H1 (cell line): ENCODE results near the gene CDK10. TPM values are rescaled to one million over a fixed set of nuclear protein-coding genes. Genes with fewer than 3 reads are reported as not detected.

Experiments
- CTCF ChIA-PET: fragments of 300-600 bp; sonication (Branson Sonifier 250); formaldehyde crosslinking; loops from one replicate; lab custom pipeline; 2021; ENCODE audit not compliant: partially characterized antibody; lab: Charles Lee
- POLR2A ChIA-PET: fragments of 300-600 bp; sonication (Branson Sonifier 250); formaldehyde crosslinking; loops from one replicate; lab custom pipeline; 2021; ENCODE audit warnings: inconsistent platforms; ENCODE audit not compliant: partially characterized antibody; lab: Charles Lee
- DNase-seq, 2 experiments: peaks; one replicate each; pipeline versions ENCODE4 v3.0.0 to v3.0.0-alpha.2; 2010 to 2022; ENCODE audit warnings: low spot score in 2 of 2, low read depth in 1 of 2, mixed read lengths in 1 of 2
- FAIRE-seq: peaks from 2 replicates; lab custom pipeline; 2011; peaks lifted over from hg19 to GRCh38; lab: Jason Lieb, UNC
- H2AFZ ChIP-seq: 2 replicates; pipeline ENCODE4 v1.8.1; 2012; ENCODE audit warnings: low read length, inconsistent platforms
- H2AK5ac ChIP-seq: 2 replicates; pipeline ENCODE4 v1.6.1; 2013; ENCODE audit warnings: low read depth, low read length
- H2BK120ac ChIP-seq: replicated peaks from 2 replicates; pipeline ENCODE3; 2013; ENCODE audit warnings: low read depth, low read length, inconsistent platforms
- H2BK12ac ChIP-seq: 2 replicates; pipeline ENCODE4 v1.6.1; 2013; ENCODE audit warnings: low read depth, low read length
- H2BK15ac ChIP-seq: 2 replicates; pipeline ENCODE4 v1.6.1; 2013; ENCODE audit warnings: low read length
- H2BK20ac ChIP-seq: 2 replicates; pipeline ENCODE4 v1.6.1; 2013; ENCODE audit warnings: low read length
- H2BK5ac ChIP-seq: 2 replicates; pipeline ENCODE4 v1.6.1; 2013; ENCODE audit warnings: low read depth, low read length
- H3K14ac ChIP-seq: 2 replicates; pipeline ENCODE4 v1.6.1; 2013; ENCODE audit warnings: inconsistent platforms; ENCODE audit not compliant: insufficient read length
- H3K18ac ChIP-seq: 2 replicates; pipeline ENCODE4 v1.6.1; 2013; ENCODE audit warnings: low read length; ENCODE audit errors: extremely low read depth
- H3K23ac ChIP-seq: 2 replicates; pipeline ENCODE4 v1.6.1; 2013; ENCODE audit warnings: inconsistent platforms; ENCODE audit not compliant: insufficient read length
- H3K23me2 ChIP-seq: 2 replicates; pipeline ENCODE4 v1.6.1; 2013; ENCODE audit warnings: low read depth, low read length
- H3K27ac ChIP-seq: 2 replicates; pipeline ENCODE4 v1.6.1; 2011; ENCODE audit warnings: low read depth, low read length, inconsistent platforms
- H3K27me3 ChIP-seq, 4 experiments: replicated peaks in 1 of 4; 1 replicate in 1 of 4; 2 replicates in 3 of 4; pipeline versions ENCODE4 v1.6.1 to v1.8.1; 2011 to 2013; ENCODE audit warnings: low read length in 3 of 4, mild to moderate bottlenecking in 3 of 4, inconsistent platforms in 2 of 4, mixed read lengths in 2 of 4, moderate library complexity in 1 of 4; ENCODE audit not compliant: control insufficient read depth in 3 of 4, insufficient read depth in 3 of 4; ENCODE audit errors: extremely low read depth in 1 of 4
- H3K36me3 ChIP-seq, 4 experiments: 2 replicates each; pipeline versions ENCODE4 v1.6.1 to v1.8.1; 2011 to 2013; ENCODE audit warnings: mild to moderate bottlenecking in 4 of 4, low read length in 3 of 4, moderate library complexity in 2 of 4, control low read depth in 1 of 4, inconsistent platforms in 1 of 4; ENCODE audit not compliant: insufficient read depth in 4 of 4, control insufficient read depth in 2 of 4
- H3K4ac ChIP-seq: replicated peaks from 2 replicates; pipeline ENCODE3; 2013; ENCODE audit warnings: low read length, low read depth, mixed read lengths, inconsistent platforms; ENCODE audit not compliant: insufficient read length
- H3K4me1 ChIP-seq, 4 experiments: replicated peaks in 1 of 4; 1 replicate in 1 of 4; 2 replicates in 3 of 4; pipeline versions ENCODE4 v1.6.1 to v1.8.1; 2011 to 2013; ENCODE audit warnings: low read length in 3 of 4, inconsistent platforms in 2 of 4, mixed read lengths in 1 of 4; ENCODE audit not compliant: insufficient read depth in 4 of 4, control insufficient read depth in 3 of 4
- H3K4me2 ChIP-seq, 2 experiments: 2 replicates each; pipeline versions ENCODE4 v1.6.1 to v1.8.1; 2011 to 2013; ENCODE audit warnings: low read depth in 2 of 2, low read length in 2 of 2, control low read depth in 1 of 2, inconsistent platforms in 1 of 2, mild to moderate bottlenecking in 1 of 2; ENCODE audit not compliant: insufficient read depth in 1 of 2
- H3K4me3 ChIP-seq, 4 experiments: fragments of 200-600, 300-600 bp in 1 of 4; sonication (generic), shearing (Covaris generic), sonication (Bioruptor Twin) in 1 of 4; 2 replicates each; pipeline versions ENCODE4 v1.5.1 to v1.8.1; 2011 to 2016; ENCODE audit warnings: low read length in 4 of 4, low read depth in 3 of 4, control low read depth in 2 of 4, inconsistent platforms in 2 of 4, mild to moderate bottlenecking in 2 of 4, mixed read lengths in 1 of 4, moderate library complexity in 1 of 4; ENCODE audit not compliant: insufficient read depth in 2 of 4; ENCODE audit errors: extremely low read depth in 1 of 4
- H3K56ac ChIP-seq: replicated peaks from 2 replicates; pipeline ENCODE3; 2013; ENCODE audit warnings: low read depth, mild to moderate bottlenecking, mixed read lengths, low read length, inconsistent platforms; ENCODE audit not compliant: insufficient read length
- H3K79me1 ChIP-seq: 2 replicates; pipeline ENCODE4 v1.6.1; 2013; ENCODE audit warnings: low read depth, low read length, control low read depth
- H3K79me2 ChIP-seq, 2 experiments: 2 replicates each; pipeline versions ENCODE4 v1.6.1 to v1.8.1; 2012 to 2013; ENCODE audit warnings: low read length in 2 of 2, mild to moderate bottlenecking in 2 of 2, inconsistent platforms in 1 of 2; ENCODE audit not compliant: insufficient read depth in 2 of 2, control insufficient read depth in 1 of 2
- H3K9ac ChIP-seq, 4 experiments: replicated peaks in 1 of 4; 1 replicate in 1 of 4; 2 replicates in 3 of 4; pipeline versions ENCODE4 v1.6.1 to v1.8.1; 2011 to 2013; ENCODE audit warnings: low read depth in 3 of 4, low read length in 3 of 4, control low read depth in 2 of 4, mild to moderate bottlenecking in 2 of 4, moderate library complexity in 2 of 4, inconsistent platforms in 1 of 4; ENCODE audit errors: extremely low read depth in 1 of 4
- H3K9me3 ChIP-seq, 2 experiments: 2 replicates each; pipeline versions ENCODE4 v1.6.1 to v1.8.1; 2012 to 2013; ENCODE audit warnings: mild to moderate bottlenecking in 2 of 2, moderate library complexity in 2 of 2, control low read depth in 1 of 2, inconsistent platforms in 1 of 2, low read depth in 1 of 2, low read length in 1 of 2, mixed read lengths in 1 of 2; ENCODE audit not compliant: insufficient read depth in 2 of 2
- H4K20me1 ChIP-seq, 2 experiments: replicated peaks in 1 of 2; 2 replicates each; pipeline versions ENCODE3 to v1.8.1; 2011 to 2013; ENCODE audit warnings: inconsistent platforms in 2 of 2, low read length in 2 of 2, mild to moderate bottlenecking in 1 of 2; ENCODE audit not compliant: insufficient read depth in 2 of 2, control insufficient read depth in 1 of 2
- H4K5ac ChIP-seq: 2 replicates; pipeline ENCODE4 v1.6.1; 2013; ENCODE audit warnings: low read length, low read depth, mixed read lengths, inconsistent platforms; ENCODE audit not compliant: insufficient read length
- H4K8ac ChIP-seq: 2 replicates; pipeline ENCODE4 v1.8.0; 2013; ENCODE audit warnings: mild to moderate bottlenecking, moderate library complexity, low read length, inconsistent platforms; ENCODE audit not compliant: insufficient read depth; ENCODE audit errors: extremely low read depth
- H4K91ac ChIP-seq: replicated peaks from 2 replicates; pipeline ENCODE3; 2013; ENCODE audit warnings: low read length, mixed read lengths, inconsistent platforms; ENCODE audit not compliant: insufficient read length
- CTBP2 ChIP-seq: IDR thresholded peaks from 2 replicates; pipeline ENCODE4 v1.7.0; 2011; ENCODE audit warnings: borderline replicate concordance, mild to moderate bottlenecking, moderate library complexity, mixed read lengths, low read length; ENCODE audit not compliant: insufficient read depth, insufficient read length
- CTCF ChIP-seq, 3 experiments: IDR thresholded peaks; 1 replicate in 2 of 3; 2 replicates in 1 of 3; pipeline versions ENCODE4 v1.5.1 to v1.6.1; 2011; ENCODE audit warnings: low read length in 3 of 3, mild to moderate bottlenecking in 3 of 3, inconsistent platforms in 2 of 3, low read depth in 1 of 3, moderate library complexity in 1 of 3; ENCODE audit not compliant: insufficient read depth in 1 of 3; ENCODE audit errors: control extremely low read depth in 1 of 3
- EGR1 ChIP-seq: IDR thresholded peaks from 2 replicates; pipeline ENCODE4 v1.6.1; 2011; ENCODE audit warnings: low read depth, low read length, borderline replicate concordance
- EZH2 ChIP-seq: fragments of 200-600 bp; sonication (generic); IDR thresholded peaks from 2 replicates; pipeline ENCODE4 v1.7.1; 2012; ENCODE audit warnings: low read depth, mild to moderate bottlenecking, moderate library complexity, low read length, inconsistent platforms; ENCODE audit not compliant: severe bottlenecking
- HDAC6 ChIP-seq: IDR thresholded peaks from one replicate; pipeline ENCODE4 v1.7.1; 2012; ENCODE audit warnings: low read depth, mild to moderate bottlenecking, inconsistent platforms, low read length, moderate library complexity
- NRF1 ChIP-seq: IDR thresholded peaks from 2 replicates; pipeline ENCODE4 v1.6.1; 2011; ENCODE audit warnings: mild to moderate bottlenecking, low read depth, low read length, improper control_type of control experiment
- SIN3A ChIP-seq, 2 experiments: IDR thresholded peaks in 1 of 2; conservative IDR thresholded peaks in 1 of 2; 2 replicates each; pipeline ENCODE4 v1.6.1; 2011 to 2012; ENCODE audit warnings: low read length in 2 of 2, improper control_type of control experiment in 1 of 2, low read depth in 1 of 2, mild to moderate bottlenecking in 1 of 2
- SP2 ChIP-seq: IDR thresholded peaks from 2 replicates; pipeline ENCODE4 v1.6.1; 2012; ENCODE audit warnings: mild to moderate bottlenecking, low read length, inconsistent platforms
- SP4 ChIP-seq: IDR thresholded peaks from 2 replicates; pipeline ENCODE4 v1.6.1; 2012; ENCODE audit warnings: low read length, inconsistent platforms
- SRF ChIP-seq: IDR thresholded peaks from 2 replicates; pipeline ENCODE4 v1.6.1; 2011; ENCODE audit warnings: mild to moderate bottlenecking, low read depth, low read length, moderate library complexity
- TAF1 ChIP-seq: IDR thresholded peaks from 2 replicates; pipeline ENCODE4 v1.6.1; 2011; ENCODE audit warnings: mild to moderate bottlenecking, low read depth, low read length
- TEAD4 ChIP-seq: IDR thresholded peaks from 2 replicates; pipeline ENCODE4 v1.6.1; 2012; ENCODE audit warnings: low read depth, low read length, inconsistent platforms, mixed read lengths
- WGBS, 2 experiments: shearing (Covaris generic) in 1 of 2; methylation state at CpG; one replicate each; pipeline versions ENCODE4 v1.1.6 to v1.1.7; 2013 to 2015; ENCODE audit warnings: low lambda C conversion rate in 2 of 2, mixed read lengths in 2 of 2, inconsistent platforms in 1 of 2, low coverage in 1 of 2, missing lambda C conversion rate in 1 of 2; ENCODE audit not compliant: insufficient replicate concordance in 2 of 2, insufficient coverage in 1 of 2, insufficient read length in 1 of 2; ENCODE audit errors: extremely low coverage in 1 of 2, missing lambda C conversion rate in 1 of 2; 5-methylcytosine and 5-hydroxymethylcytosine counted together
- polyA plus RNA-seq, 7 experiments: library from polyadenylated mRNA; depleted of rRNA in 3 of 7; stranded (reverse) in 5 of 7; unstranded in 2 of 7; fragments of >200 nt in 5 of 7; fragments of 200-250 nt in 2 of 7; gene quantifications; 1 replicate in 5 of 7; 2 replicates in 1 of 7; 4 replicates in 1 of 7; pipeline versions ENCODE4 v1.2.1 to v1.2.3, GENCODE V29; 2011 to 2013; ENCODE audit warnings: missing spikeins in 2 of 7, mixed read lengths in 2 of 7
- total RNA-seq: library from RNA; stranded (reverse); fragmentation: NEBNext Ultra II Directional; extraction: Animal tissue kit (Norgen Biotek cat#: 25700); gene quantifications from 2 replicates; pipeline ENCODE4 v1.2.1, GENCODE V29; 2021

CDK10 gene
- total and polyA plus RNA-seq, 2 of the 8 experiments (the other 6 are each of a cell fraction or from before 2014, with no cell fraction given), result 49.5 to 83.9 TPM

GRCh38 chr16:89639385-89639784, 47.1 kb upstream of the CDK10 start:
- no peak overlapping the region for H4K8ac ChIP-seq
- CTCF ChIA-PET, result interaction anchor here (0.9 to 5.4 kb wide), 7 partner anchors 8 to 32 kb away, joined by 3 to 56 read pairs (median 7); partner anchors contain the start of gene DPEP1
- no peak for TF ChIP-seq SP4
- TF ChIP-seq EGR1, result no peak
- TF ChIP-seq CTCF (IDR thresholded peaks at IDR 0.05; ENCODE audit: control extremely low read depth in 1 of 3, insufficient read depth in 1 of 3, low read depth in 1 of 3, low read length in 3 of 3), result no peak
- TF ChIP-seq TEAD4, result no peak
- no peak for TF ChIP-seq EZH2
- no peak for TF ChIP-seq CTBP2
- TF ChIP-seq SP2, result no peak
- no peak for TF ChIP-seq SIN3A (conservative IDR thresholded peaks at IDR 0.05 in 1 of 2, IDR thresholded peaks at IDR 0.05 in 1 of 2; ENCODE audit: low read depth in 1 of 2, low read length in 2 of 2)
- TF ChIP-seq NRF1, result no peak
- TF ChIP-seq TAF1, result no peak
- TF ChIP-seq SRF, result no peak
- TF ChIP-seq HDAC6, result no peak

More at GRCh38 chr16:89639385-89639784, 47.1 kb upstream of the CDK10 start:
- Histone ChIP-seq H3K9me3 (no peaks in the 10 kb centered on the region), H3K23me2 (peaks cover 1% of the 10 kb centered on the region; the same call in 1 of the 2 replicates), H3K4me1 (no peaks in the 10 kb centered on the region), H3K14ac (no peak overlapping the region), H2BK120ac (no peak overlapping the region), H3K4ac (no peak overlapping the region), H2BK20ac (no peak overlapping the region), H3K27ac (no peak overlapping the region), H3K4me3 (no peak overlapping the region), H4K5ac (no peak overlapping the region), H3K79me2 (no peaks in the 10 kb centered on the region), H3K36me3 (no peaks in the 10 kb centered on the region), H3K9ac (no peak overlapping the region), H3K56ac (no peak overlapping the region), H2AK5ac (no peak overlapping the region), H2AFZ (no peak overlapping the region), H3K4me2 (no peak overlapping the region), H2BK15ac (no peak overlapping the region), H3K27me3 (no peaks in the 10 kb centered on the region; a peak in 1 of 7 replicates), H3K79me1 (no peaks in the 10 kb centered on the region), H4K91ac (no peak overlapping the region), H2BK12ac (no peak overlapping the region), H2BK5ac (no peak overlapping the region), H3K18ac (no peak overlapping the region), H3K23ac (no peak overlapping the region), H4K20me1 (peaks cover 0 to 2% of the 10 kb centered on the region in 2 experiments)
- POLR2A ChIA-PET, result interaction anchor here (0.8 to 1.1 kb wide), 2 partner anchors 10 to 14 kb away, joined by 3 read pairs; no protein-coding TSS in a partner anchor
- DNase-seq (no peak), FAIRE-seq (no peak)
- 89% methylated on average over 6 of the region's 6 CpGs; no CpG with 5 or more reads in 1 of the 2 experiments for WGBS, 2 experiments
